Measurements from ENCODE around the gene SYPL1.

DNA sequence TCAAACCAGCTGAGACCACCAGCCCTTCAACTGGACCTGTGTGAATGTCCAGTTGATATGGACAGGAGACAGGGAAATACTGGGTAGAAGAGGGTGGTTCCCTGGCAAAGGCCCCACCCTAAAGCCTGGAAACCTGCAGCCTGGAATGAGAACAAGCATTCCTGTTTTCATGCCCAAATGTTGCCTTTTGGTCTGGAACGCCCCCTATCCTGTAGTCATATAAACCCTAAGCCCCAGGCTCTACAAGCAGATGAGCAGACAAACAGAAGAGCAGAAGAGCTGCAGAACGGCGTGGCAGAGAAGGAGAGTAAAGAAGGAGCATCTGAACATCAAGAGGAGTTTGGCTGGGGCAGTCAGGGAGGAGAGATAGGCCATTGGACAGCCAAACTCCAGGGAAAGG, 38.4 kb downstream of the SYPL1 start:
- TF ChIP-seq, protein P1, sequence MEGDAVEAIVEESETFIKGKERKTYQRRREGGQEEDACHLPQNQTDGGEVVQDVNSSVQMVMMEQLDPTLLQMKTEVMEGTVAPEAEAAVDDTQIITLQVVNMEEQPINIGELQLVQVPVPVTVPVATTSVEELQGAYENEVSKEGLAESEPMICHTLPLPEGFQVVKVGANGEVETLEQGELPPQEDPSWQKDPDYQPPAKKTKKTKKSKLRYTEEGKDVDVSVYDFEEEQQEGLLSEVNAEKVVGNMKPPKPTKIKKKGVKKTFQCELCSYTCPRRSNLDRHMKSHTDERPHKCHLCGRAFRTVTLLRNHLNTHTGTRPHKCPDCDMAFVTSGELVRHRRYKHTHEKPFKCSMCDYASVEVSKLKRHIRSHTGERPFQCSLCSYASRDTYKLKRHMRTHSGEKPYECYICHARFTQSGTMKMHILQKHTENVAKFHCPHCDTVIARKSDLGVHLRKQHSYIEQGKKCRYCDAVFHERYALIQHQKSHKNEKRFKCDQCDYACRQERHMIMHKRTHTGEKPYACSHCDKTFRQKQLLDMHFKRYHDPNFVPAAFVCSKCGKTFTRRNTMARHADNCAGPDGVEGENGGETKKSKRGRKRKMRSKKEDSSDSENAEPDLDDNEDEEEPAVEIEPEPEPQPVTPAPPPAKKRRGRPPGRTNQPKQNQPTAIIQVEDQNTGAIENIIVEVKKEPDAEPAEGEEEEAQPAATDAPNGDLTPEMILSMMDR (IDR thresholded peaks at IDR 0.05 in 2 of 3, conservative IDR thresholded peaks at IDR 0.05 in 1 of 3; ENCODE audit: borderline replicate concordance in 1 of 3, insufficient read depth in 1 of 3, low read depth in 2 of 3, low read length in 2 of 3), result no peak
- no peak for TF ChIP-seq POLR2A (IDR thresholded peaks at IDR 0.05; ENCODE audit: borderline replicate concordance, extremely low read depth, insufficient read depth, insufficient read length)
- no peak for TF ChIP-seq CEBPB (IDR thresholded peaks at IDR 0.05; ENCODE audit: low read depth)
- TF ChIP-seq, protein P2, sequence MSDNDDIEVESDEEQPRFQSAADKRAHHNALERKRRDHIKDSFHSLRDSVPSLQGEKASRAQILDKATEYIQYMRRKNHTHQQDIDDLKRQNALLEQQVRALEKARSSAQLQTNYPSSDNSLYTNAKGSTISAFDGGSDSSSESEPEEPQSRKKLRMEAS (IDR thresholded peaks at IDR 0.05), result no peak
- TF ChIP-seq, protein P3, sequence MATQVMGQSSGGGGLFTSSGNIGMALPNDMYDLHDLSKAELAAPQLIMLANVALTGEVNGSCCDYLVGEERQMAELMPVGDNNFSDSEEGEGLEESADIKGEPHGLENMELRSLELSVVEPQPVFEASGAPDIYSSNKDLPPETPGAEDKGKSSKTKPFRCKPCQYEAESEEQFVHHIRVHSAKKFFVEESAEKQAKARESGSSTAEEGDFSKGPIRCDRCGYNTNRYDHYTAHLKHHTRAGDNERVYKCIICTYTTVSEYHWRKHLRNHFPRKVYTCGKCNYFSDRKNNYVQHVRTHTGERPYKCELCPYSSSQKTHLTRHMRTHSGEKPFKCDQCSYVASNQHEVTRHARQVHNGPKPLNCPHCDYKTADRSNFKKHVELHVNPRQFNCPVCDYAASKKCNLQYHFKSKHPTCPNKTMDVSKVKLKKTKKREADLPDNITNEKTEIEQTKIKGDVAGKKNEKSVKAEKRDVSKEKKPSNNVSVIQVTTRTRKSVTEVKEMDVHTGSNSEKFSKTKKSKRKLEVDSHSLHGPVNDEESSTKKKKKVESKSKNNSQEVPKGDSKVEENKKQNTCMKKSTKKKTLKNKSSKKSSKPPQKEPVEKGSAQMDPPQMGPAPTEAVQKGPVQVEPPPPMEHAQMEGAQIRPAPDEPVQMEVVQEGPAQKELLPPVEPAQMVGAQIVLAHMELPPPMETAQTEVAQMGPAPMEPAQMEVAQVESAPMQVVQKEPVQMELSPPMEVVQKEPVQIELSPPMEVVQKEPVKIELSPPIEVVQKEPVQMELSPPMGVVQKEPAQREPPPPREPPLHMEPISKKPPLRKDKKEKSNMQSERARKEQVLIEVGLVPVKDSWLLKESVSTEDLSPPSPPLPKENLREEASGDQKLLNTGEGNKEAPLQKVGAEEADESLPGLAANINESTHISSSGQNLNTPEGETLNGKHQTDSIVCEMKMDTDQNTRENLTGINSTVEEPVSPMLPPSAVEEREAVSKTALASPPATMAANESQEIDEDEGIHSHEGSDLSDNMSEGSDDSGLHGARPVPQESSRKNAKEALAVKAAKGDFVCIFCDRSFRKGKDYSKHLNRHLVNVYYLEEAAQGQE (IDR thresholded peaks at IDR 0.05; ENCODE audit: low read depth), result no peak
- TF ChIP-seq FOSL1 (IDR thresholded peaks at IDR 0.05; ENCODE audit: low read depth), result no peak
- no peak for TF ChIP-seq RAD21 (IDR thresholded peaks at IDR 0.05; ENCODE audit: low read depth)
- no peak for TF ChIP-seq SP1 (IDR thresholded peaks at IDR 0.05; ENCODE audit: low read depth)
- no peak for TF ChIP-seq YY1 (IDR thresholded peaks at IDR 0.05; ENCODE audit: extremely low read depth, insufficient replicate concordance, low read depth, low read length)
- TF ChIP-seq, protein P4, sequence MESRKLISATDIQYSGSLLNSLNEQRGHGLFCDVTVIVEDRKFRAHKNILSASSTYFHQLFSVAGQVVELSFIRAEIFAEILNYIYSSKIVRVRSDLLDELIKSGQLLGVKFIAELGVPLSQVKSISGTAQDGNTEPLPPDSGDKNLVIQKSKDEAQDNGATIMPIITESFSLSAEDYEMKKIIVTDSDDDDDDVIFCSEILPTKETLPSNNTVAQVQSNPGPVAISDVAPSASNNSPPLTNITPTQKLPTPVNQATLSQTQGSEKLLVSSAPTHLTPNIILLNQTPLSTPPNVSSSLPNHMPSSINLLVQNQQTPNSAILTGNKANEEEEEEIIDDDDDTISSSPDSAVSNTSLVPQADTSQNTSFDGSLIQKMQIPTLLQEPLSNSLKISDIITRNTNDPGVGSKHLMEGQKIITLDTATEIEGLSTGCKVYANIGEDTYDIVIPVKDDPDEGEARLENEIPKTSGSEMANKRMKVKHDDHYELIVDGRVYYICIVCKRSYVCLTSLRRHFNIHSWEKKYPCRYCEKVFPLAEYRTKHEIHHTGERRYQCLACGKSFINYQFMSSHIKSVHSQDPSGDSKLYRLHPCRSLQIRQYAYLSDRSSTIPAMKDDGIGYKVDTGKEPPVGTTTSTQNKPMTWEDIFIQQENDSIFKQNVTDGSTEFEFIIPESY (IDR thresholded peaks at IDR 0.05; ENCODE audit: extremely low read depth, insufficient replicate concordance, low read length), result no peak
- no peak for TF ChIP-seq TCF7L2 (IDR thresholded peaks at IDR 0.05; ENCODE audit: borderline replicate concordance, extremely low read depth, insufficient read depth, insufficient read length)
- no peak for TF ChIP-seq ZFX (IDR thresholded peaks at IDR 0.05)

Measured in HCT116 (cell line).